Endothelial cell of umbilical vein (primary cell): Measurements from ENCODE around the gene UBE2U. TPM values are rescaled to one million over a fixed set of nuclear protein-coding genes. Genes with fewer than 3 reads are reported as not detected.

Experiments used
- BruUV-seq: library from RNA; stranded (reverse); fragments of 400-500 nt; replicated peaks from 2 replicates; lab custom pipeline; 2021; lab: Mats Ljungman, UMichigan
- CTCF ChIA-PET: fragments of 300-600, 350-600 bp; sonication (Branson Sonifier 250); formaldehyde crosslinking; loops from one replicate; lab custom pipeline; 2021; ENCODE audit warnings: antibody characterized with exemption, inconsistent platforms; lab: Charles Lee
- POLR2A ChIA-PET: fragments of 300-600, 350-600 bp; sonication (Branson Sonifier 250); formaldehyde crosslinking; loops from one replicate; lab custom pipeline; 2021; ENCODE audit warnings: antibody characterized with exemption, inconsistent platforms; lab: Charles Lee
- DNase-seq: peaks from one replicate; pipeline ENCODE4 v3.0.0-alpha.2; 2011; ENCODE audit warnings: low read depth, low spot score
- FAIRE-seq: peaks from 2 replicates; lab custom pipeline; 2011; peaks lifted over from hg19 to GRCh38; lab: Jason Lieb, UNC
- H2AFZ ChIP-seq: 2 replicates; pipeline ENCODE4 v1.6.0; 2012; ENCODE audit warnings: low read depth, low read length, control low read depth, inconsistent platforms
- H3K27ac ChIP-seq: 2 replicates; pipeline ENCODE4 v1.5.1; 2011; ENCODE audit warnings: low read depth, mild to moderate bottlenecking, control low read depth, low read length, moderate library complexity; ENCODE audit not compliant: insufficient read depth
- H3K27me3 ChIP-seq, 2 experiments: 2 replicates each; pipeline versions ENCODE4 v1.6.0 to v1.6.1; 2011; ENCODE audit warnings: low read length in 2 of 2, mixed read lengths in 1 of 2; ENCODE audit not compliant: control insufficient read depth in 2 of 2, insufficient read depth in 2 of 2
- H3K36me3 ChIP-seq, 2 experiments: 2 replicates in 1 of 2; 3 replicates in 1 of 2; pipeline ENCODE4 v1.5.1; 2011; ENCODE audit warnings: low read length in 2 of 2, mild to moderate bottlenecking in 1 of 2, moderate library complexity in 1 of 2; ENCODE audit not compliant: control insufficient read depth in 2 of 2, insufficient read depth in 2 of 2; ENCODE audit errors: extremely low read depth in 1 of 2
- H3K4me1 ChIP-seq: 3 replicates; pipeline ENCODE4 v1.5.1; 2011; ENCODE audit warnings: mild to moderate bottlenecking, low read length; ENCODE audit not compliant: control insufficient read depth, insufficient read depth; ENCODE audit errors: extremely low read depth
- H3K4me2 ChIP-seq: 2 replicates; pipeline ENCODE4 v1.6.1; 2011; ENCODE audit warnings: low read length, control low read depth, mixed read lengths; ENCODE audit not compliant: insufficient read depth
- H3K4me3 ChIP-seq, 3 experiments: fragments of 200-600 bp in 1 of 3; sonication (generic), shearing (Covaris generic) in 1 of 3; replicated peaks in 1 of 3; 2 replicates each; pipeline ENCODE4 v1.5.1; 2011 to 2016; ENCODE audit warnings: control low read depth in 3 of 3, low read length in 3 of 3, mild to moderate bottlenecking in 2 of 3, inconsistent platforms in 1 of 3, low read depth in 1 of 3, moderate library complexity in 1 of 3; ENCODE audit not compliant: insufficient read depth in 1 of 3
- H3K79me2 ChIP-seq: 2 replicates; pipeline ENCODE4 v1.6.0; 2012; ENCODE audit warnings: low read length, inconsistent platforms; ENCODE audit not compliant: control insufficient read depth, insufficient read depth
- H3K9ac ChIP-seq: replicated peaks from 2 replicates; pipeline ENCODE3; 2011; ENCODE audit warnings: low read length, control low read depth; ENCODE audit not compliant: insufficient read depth; ENCODE audit errors: extremely low read depth
- H3K9me1 ChIP-seq: replicated peaks from 3 replicates; pipeline ENCODE4 v1.6.0; 2011; ENCODE audit warnings: mild to moderate bottlenecking, low read length; ENCODE audit not compliant: control insufficient read depth, insufficient read depth; ENCODE audit errors: extremely low read depth
- H3K9me3 ChIP-seq: replicated peaks from 2 replicates; pipeline ENCODE4 v1.5.1; 2012; ENCODE audit warnings: low read length, inconsistent platforms; ENCODE audit not compliant: control insufficient read depth, insufficient read depth
- H4K20me1 ChIP-seq: replicated peaks from 2 replicates; pipeline ENCODE3; 2011; ENCODE audit warnings: mild to moderate bottlenecking, low read length; ENCODE audit not compliant: control insufficient read depth, insufficient read depth; ENCODE audit errors: extremely low read depth
- EZH2 ChIP-seq: IDR thresholded peaks from 2 replicates; pipeline ENCODE4 v1.6.1; 2012; ENCODE audit warnings: borderline replicate concordance, low read depth, mild to moderate bottlenecking, moderate library complexity, low read length, inconsistent platforms; ENCODE audit not compliant: severe bottlenecking
- FOS ChIP-seq: IDR thresholded peaks from 2 replicates; pipeline ENCODE4 v1.6.1; 2011; ENCODE audit warnings: mild to moderate bottlenecking, low read length, moderate library complexity, borderline replicate concordance; ENCODE audit not compliant: insufficient read depth
- GATA2 ChIP-seq: IDR thresholded peaks from 2 replicates; pipeline ENCODE4 v1.7.0; 2011; ENCODE audit warnings: low read depth, mild to moderate bottlenecking, moderate library complexity, mixed read lengths, low read length; ENCODE audit not compliant: insufficient read length, insufficient read depth
- JUN ChIP-seq: IDR thresholded peaks from 2 replicates; pipeline ENCODE4 v1.6.1; 2011; ENCODE audit warnings: borderline replicate concordance, low read depth; ENCODE audit not compliant: insufficient read length, insufficient read depth
- MYC ChIP-seq: IDR thresholded peaks from one replicate; pipeline ENCODE4 v1.6.1; 2011; ENCODE audit warnings: mild to moderate bottlenecking, low read depth, low read length
- POLR2A ChIP-seq: IDR thresholded peaks from 2 replicates; pipeline ENCODE4 v1.6.1; 2012; ENCODE audit warnings: low read depth, mild to moderate bottlenecking, control low read depth, low read length
- POLR2AphosphoS5 ChIP-seq: IDR thresholded peaks from 2 replicates; pipeline ENCODE4 v1.6.1; 2012; ENCODE audit warnings: low read depth, mild to moderate bottlenecking, control low read depth, low read length, moderate library complexity; ENCODE audit not compliant: insufficient read depth
- dilution Hi-C: fragments of 300-500 bp; cut with MboI; formaldehyde crosslinking; loops from one replicate; pipeline ENCODE4 v1.15.0; 2019; ENCODE audit warnings: low sequenced_read_pairs; ENCODE audit not compliant: extremely low pct_ligation_motif_present
- intact Hi-C: fragments of 100-400 bp; cut with micrococcal nuclease; formaldehyde crosslinking; loops from one replicate; pipeline ENCODE4 v1.10.0; 2022
- polyA plus RNA-seq, 4 experiments: library from polyadenylated mRNA; depleted of rRNA in 3 of 4; stranded (reverse) in 3 of 4; unstranded in 1 of 4; fragments of >200 nt; gene quantifications; 2 replicates each; pipeline versions ENCODE4 v1.2.1 to v1.2.3, GENCODE V29; 2011 to 2012; ENCODE audit warnings: missing spikeins in 1 of 4
- total RNA-seq: library from RNA; stranded (reverse); gene quantifications from 2 replicates; pipeline ENCODE4 v1.2.3, GENCODE V29; 2021
- TF ChIP-seq, protein P1 (sequence below), 2 donors: IDR thresholded peaks; 1 replicate in 1 of 2; 2 replicates in 1 of 2; pipeline ENCODE4 v1.5.1; 2011; ENCODE audit warnings: low read length in 2 of 2, mild to moderate bottlenecking in 2 of 2, moderate library complexity in 2 of 2, control low read depth in 1 of 2, inconsistent platforms in 1 of 2, low read depth in 1 of 2; ENCODE audit not compliant: insufficient read depth in 1 of 2; ENCODE audit errors: extremely low read depth in 1 of 2
- TF ChIP-seq, protein P2 (sequence below): IDR thresholded peaks from 2 replicates; pipeline ENCODE4 v1.6.1; 2011; ENCODE audit not compliant: insufficient read depth, insufficient read length

The UBE2U gene
- total and polyA plus RNA-seq, 2 donors (not counting 3 experiments of a cell fraction or from before 2014, with no cell fraction given): not detected

DNA sequence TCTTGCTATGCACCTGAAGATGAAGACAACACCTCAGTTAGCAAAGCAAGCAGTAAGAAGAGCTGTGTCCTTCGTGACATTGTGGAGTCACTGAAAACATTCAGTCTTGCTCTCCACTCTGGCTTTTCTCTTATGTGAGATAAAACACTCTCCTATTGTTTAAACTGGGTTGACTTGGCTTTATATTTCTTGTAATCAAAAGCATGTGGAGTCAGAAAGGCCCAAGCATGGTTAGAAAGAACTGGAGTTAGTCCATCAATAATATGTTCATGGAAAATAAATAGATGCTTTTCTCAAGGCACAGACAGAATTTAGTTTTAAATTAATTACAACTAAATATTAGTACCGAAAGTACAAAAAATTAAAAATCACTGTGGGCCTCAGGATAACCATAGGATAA, 61.7 kb downstream of the UBE2U start:
- Histone ChIP-seq H3K9me3 (no peaks in the 10 kb centered on the region), H3K27me3 (peaks cover 2 to 5% of the 10 kb centered on the region in 2 experiments), H3K36me3 (no peaks in the 10 kb centered on the region), H3K79me2 (no peaks in the 10 kb centered on the region), H3K4me3 (no peak overlapping the region), H3K4me1 (peaks cover 9% of the 10 kb centered on the region), H2AFZ (no peak overlapping the region), H3K4me2 (no peak overlapping the region), H3K9me1 (no peaks in the 10 kb centered on the region), H3K27ac (no peak overlapping the region), H3K9ac (no peak overlapping the region), H4K20me1 (no peaks in the 10 kb centered on the region)
- BruUV-seq: no TSS peak
- ChIA-PET POLR2A (no interaction called here), CTCF (interaction anchor here (1.3 to 1.6 kb wide), 2 partner anchors 19 to 559 kb away, joined by 3 to 4 read pairs; no protein-coding TSS in a partner anchor)
- DNase-seq: no peak
- no peak for FAIRE-seq
- TF ChIP-seq POLR2A: no peak
- TF ChIP-seq FOS: no peak
- no peak for TF ChIP-seq GATA2
- no peak for TF ChIP-seq EZH2
- no peak for TF ChIP-seq MYC
- TF ChIP-seq POLR2AphosphoS5: no peak
- TF ChIP-seq, protein P1, sequence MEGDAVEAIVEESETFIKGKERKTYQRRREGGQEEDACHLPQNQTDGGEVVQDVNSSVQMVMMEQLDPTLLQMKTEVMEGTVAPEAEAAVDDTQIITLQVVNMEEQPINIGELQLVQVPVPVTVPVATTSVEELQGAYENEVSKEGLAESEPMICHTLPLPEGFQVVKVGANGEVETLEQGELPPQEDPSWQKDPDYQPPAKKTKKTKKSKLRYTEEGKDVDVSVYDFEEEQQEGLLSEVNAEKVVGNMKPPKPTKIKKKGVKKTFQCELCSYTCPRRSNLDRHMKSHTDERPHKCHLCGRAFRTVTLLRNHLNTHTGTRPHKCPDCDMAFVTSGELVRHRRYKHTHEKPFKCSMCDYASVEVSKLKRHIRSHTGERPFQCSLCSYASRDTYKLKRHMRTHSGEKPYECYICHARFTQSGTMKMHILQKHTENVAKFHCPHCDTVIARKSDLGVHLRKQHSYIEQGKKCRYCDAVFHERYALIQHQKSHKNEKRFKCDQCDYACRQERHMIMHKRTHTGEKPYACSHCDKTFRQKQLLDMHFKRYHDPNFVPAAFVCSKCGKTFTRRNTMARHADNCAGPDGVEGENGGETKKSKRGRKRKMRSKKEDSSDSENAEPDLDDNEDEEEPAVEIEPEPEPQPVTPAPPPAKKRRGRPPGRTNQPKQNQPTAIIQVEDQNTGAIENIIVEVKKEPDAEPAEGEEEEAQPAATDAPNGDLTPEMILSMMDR (IDR thresholded peaks at IDR 0.05; ENCODE audit: extremely low read depth in 1 of 2, insufficient read depth in 1 of 2, low read depth in 1 of 2, low read length in 2 of 2): no peak
- TF ChIP-seq JUN: no peak
- TF ChIP-seq, protein P2, sequence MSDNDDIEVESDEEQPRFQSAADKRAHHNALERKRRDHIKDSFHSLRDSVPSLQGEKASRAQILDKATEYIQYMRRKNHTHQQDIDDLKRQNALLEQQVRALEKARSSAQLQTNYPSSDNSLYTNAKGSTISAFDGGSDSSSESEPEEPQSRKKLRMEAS: no peak
- intact Hi-C loops (loop anchor here (5.0 to 10.0 kb wide), 2 partner anchors 482 to 700 kb away; partner anchors contain the start of genes JAK1 and RAVER2), dilution Hi-C loops (no loop called here)
